Thoracic aorta (tissue), 2 donors: ENCODE measurements around the gene ATIC. TPM values are rescaled to one million over a fixed set of nuclear protein-coding genes. Genes with fewer than 3 reads are reported as not detected.

Source experiments
- ATAC-seq: fragments of 150-250 bp; one replicate; pipeline ENCODE4 v1.8.0; 2017; ENCODE audit warnings: low read depth; ENCODE audit not compliant: insufficient number of reproducible peaks, low FRiP score
- DNase-seq: peaks from one replicate; pipeline ENCODE4 v3.0.0-alpha.2; 2020; ENCODE audit warnings: low spot score
- H3K27ac ChIP-seq, 2 donors: fragments of 200-600 bp; sonication (generic); 1 replicate in 1 of 2; 2 replicates in 1 of 2; pipeline ENCODE4 v1.5.1; 2016; ENCODE audit warnings: mild to moderate bottlenecking in 2 of 2, moderate library complexity in 2 of 2
- H3K27me3 ChIP-seq: fragments of 200-600 bp; sonication (generic); replicated peaks from 2 replicates; pipeline ENCODE4 v1.6.0; 2016; ENCODE audit warnings: mild to moderate bottlenecking; ENCODE audit not compliant: insufficient read depth
- H3K36me3 ChIP-seq: fragments of 200-600 bp; sonication (generic); one replicate; pipeline ENCODE4 v1.5.1; 2016
- H3K4me1 ChIP-seq, 2 donors: fragments of 200-600 bp; sonication (generic); 1 replicate in 1 of 2; 2 replicates in 1 of 2; pipeline versions ENCODE4 v1.5.1 to v1.6.0; 2016; ENCODE audit warnings: low read depth in 2 of 2, mild to moderate bottlenecking in 1 of 2; ENCODE audit not compliant: control insufficient read depth in 1 of 2
- H3K4me3 ChIP-seq: fragments of 200-600 bp; sonication (generic); 2 replicates; pipeline ENCODE4 v1.5.1; 2016; ENCODE audit warnings: mild to moderate bottlenecking
- H3K9me3 ChIP-seq: fragments of 200-600 bp; sonication (generic); 2 replicates; pipeline ENCODE4 v1.5.1; 2016
- total RNA-seq, 2 donors: library from RNA; depleted of rRNA; stranded (reverse); fragments of >200 nt; gene quantifications; one replicate each; pipeline versions ENCODE4 v1.1.0 to v1.2.3, GENCODE V29; 2016
- TF ChIP-seq, protein P1 (sequence below): fragments of 200-600 bp; sonication (generic); IDR thresholded peaks from one replicate; pipeline ENCODE4 v1.5.1; 2019; ENCODE audit warnings: antibody characterized with exemption

Gene ATIC
- total RNA-seq, 2 donors from 2014 or later = 26.3 to 30.2 TPM

GRCh38 chr2:215380699-215381098, 68.8 kb downstream of the ATIC start:
- DNase-seq (no peak), ATAC-seq (no peak)
- Histone ChIP-seq H3K4me1 (no peaks in the 10 kb centered on the region), H3K36me3 (peaks cover 80% of the 10 kb centered on the region), H3K27me3 (no peaks in the 10 kb centered on the region), H3K4me3 (no peak overlapping the region), H3K27ac (peak overlapping the region in 1 of 2 donors; percentile 6), H3K9me3 (no peaks in the 10 kb centered on the region)
- TF ChIP-seq, protein P1, sequence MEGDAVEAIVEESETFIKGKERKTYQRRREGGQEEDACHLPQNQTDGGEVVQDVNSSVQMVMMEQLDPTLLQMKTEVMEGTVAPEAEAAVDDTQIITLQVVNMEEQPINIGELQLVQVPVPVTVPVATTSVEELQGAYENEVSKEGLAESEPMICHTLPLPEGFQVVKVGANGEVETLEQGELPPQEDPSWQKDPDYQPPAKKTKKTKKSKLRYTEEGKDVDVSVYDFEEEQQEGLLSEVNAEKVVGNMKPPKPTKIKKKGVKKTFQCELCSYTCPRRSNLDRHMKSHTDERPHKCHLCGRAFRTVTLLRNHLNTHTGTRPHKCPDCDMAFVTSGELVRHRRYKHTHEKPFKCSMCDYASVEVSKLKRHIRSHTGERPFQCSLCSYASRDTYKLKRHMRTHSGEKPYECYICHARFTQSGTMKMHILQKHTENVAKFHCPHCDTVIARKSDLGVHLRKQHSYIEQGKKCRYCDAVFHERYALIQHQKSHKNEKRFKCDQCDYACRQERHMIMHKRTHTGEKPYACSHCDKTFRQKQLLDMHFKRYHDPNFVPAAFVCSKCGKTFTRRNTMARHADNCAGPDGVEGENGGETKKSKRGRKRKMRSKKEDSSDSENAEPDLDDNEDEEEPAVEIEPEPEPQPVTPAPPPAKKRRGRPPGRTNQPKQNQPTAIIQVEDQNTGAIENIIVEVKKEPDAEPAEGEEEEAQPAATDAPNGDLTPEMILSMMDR = no peak

- peaks cover 81% of the 10 kb centered on the region for H3K36me3 ChIP-seq
Measured at GRCh38 chr2:215382011-215382410, 70.2 kb downstream of the ATIC start.

DNA sequence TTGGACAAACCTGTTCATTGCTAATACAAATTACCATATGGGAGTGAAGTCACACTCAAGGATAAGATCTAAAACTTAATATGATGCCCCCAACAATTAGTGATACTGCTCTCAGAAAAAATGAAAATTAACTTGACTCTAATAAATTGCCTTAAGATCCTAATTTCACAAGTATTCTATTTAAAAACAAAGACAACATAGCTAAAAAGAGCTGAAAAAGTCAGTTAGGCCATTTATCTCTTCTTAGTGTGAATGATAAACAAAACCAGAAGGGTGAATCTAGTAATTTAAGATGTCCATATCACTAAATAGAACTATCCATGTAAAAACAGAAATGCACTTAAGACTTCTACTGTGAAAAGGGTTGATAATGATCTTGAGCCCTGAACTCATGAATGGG, 70.6 kb downstream of the ATIC start:
- Histone ChIP-seq H3K36me3 (peaks cover 81% of the 10 kb centered on the region), H3K4me3 (no peak overlapping the region)

More at GRCh38 chr2:215382011-215382410, 70.2 kb downstream of the ATIC start:
- TF ChIP-seq, protein P1 = no peak
- DNase-seq = no peak
- no peak for ATAC-seq
- H3K27ac ChIP-seq = no peak overlapping the region
- H3K4me1 ChIP-seq = no peaks in the 10 kb centered on the region
- no peaks in the 10 kb centered on the region for H3K9me3 ChIP-seq
- no peak overlapping the region for H3K4me3 ChIP-seq
- H3K27me3 ChIP-seq = no peaks in the 10 kb centered on the region

DNA sequence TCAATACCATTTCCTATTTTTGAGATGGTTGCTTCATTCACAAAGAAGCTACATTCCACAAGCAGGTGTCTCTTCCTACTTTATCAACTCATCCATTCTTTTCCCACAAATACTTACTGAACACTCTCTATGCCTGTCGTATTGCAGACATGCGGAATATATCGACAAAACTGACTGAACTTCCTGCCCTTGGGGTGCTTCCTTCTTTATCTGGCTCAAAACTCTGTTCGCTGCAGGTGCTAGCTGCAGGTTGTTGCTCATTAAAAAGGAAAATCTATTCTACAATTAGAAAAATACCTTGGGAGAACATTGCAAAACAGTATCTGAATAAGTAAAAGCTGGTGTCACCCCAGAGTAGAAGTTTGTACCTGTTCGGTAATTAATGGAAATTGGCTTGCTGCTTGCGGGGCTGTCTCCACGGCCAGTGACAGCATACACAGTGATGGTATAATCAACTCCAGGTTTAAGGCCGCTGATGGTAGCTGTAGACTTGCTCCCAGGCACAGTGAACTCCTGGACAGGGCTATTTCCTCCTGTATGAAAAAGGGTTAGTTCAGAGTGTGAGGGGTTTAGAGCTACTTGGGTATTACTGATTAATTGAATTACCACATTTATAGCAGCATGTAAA, 71.9 kb downstream of the ATIC start:
- H3K36me3 ChIP-seq = peaks cover 83% of the 10 kb centered on the region
- no peaks in the 10 kb centered on the region for H3K27me3 ChIP-seq
- no peaks in the 10 kb centered on the region for H3K4me1 ChIP-seq
- no peak overlapping the region for H3K27ac ChIP-seq
- TF ChIP-seq, protein P1 = no peak
- DNase-seq (no peak), ATAC-seq (no peak)
- no peak overlapping the region for H3K4me3 ChIP-seq
- no peaks in the 10 kb centered on the region for H3K9me3 ChIP-seq

More for the DNA sequence above, 70.6 kb downstream of the ATIC start:
- Histone ChIP-seq H3K27ac (no peak overlapping the region), H3K9me3 (no peaks in the 10 kb centered on the region), H3K4me1 (no peaks in the 10 kb centered on the region), H3K27me3 (no peaks in the 10 kb centered on the region)
- DNase-seq (no peak), ATAC-seq (no peak)
- TF ChIP-seq, protein P1 = no peak

GRCh38 chr2:215384710-215385109, 72.9 kb downstream of the ATIC start:
- Histone ChIP-seq H3K9me3 (no peaks in the 10 kb centered on the region), H3K4me3 (no peak overlapping the region), H3K36me3 (peaks cover 83% of the 10 kb centered on the region), H3K27ac (no peak overlapping the region), H3K4me1 (no peaks in the 10 kb centered on the region), H3K27me3 (no peaks in the 10 kb centered on the region)
- ATAC-seq (no peak), DNase-seq (no peak)
- TF ChIP-seq, protein P1 = no peak
